Activated T-cell treated with anti-CD3 and anti-CD28 coated beads, Interleukin-2, amount 50 U/mL, for 72 hours (primary cell): ENCODE data around the gene KLF1. TPM values are rescaled to one million over a fixed set of nuclear protein-coding genes. Genes with fewer than 3 reads are reported as not detected.

Experiments
- ATAC-seq, 2 donors: fragments of 150-1000 bp; cut with Tn5 transposase; replicated peaks in 1 of 2; 2 replicates each; pipeline ENCODE4 v1.10.0; 2021; ENCODE audit warnings: moderate library complexity in 2 of 2, mild to moderate bottlenecking in 1 of 2
- DNase-seq, 2 donors: peaks; one replicate each; pipeline ENCODE4 v3.0.0; 2021 to 2022; ENCODE audit warnings: mixed read lengths in 1 of 2
- H3K27ac Mint-ChIP-seq: one replicate; pipeline ENCODE4 v1.8.0; 2022; ENCODE audit warnings: mild to moderate bottlenecking, moderate library complexity, mixed read lengths
- H3K27me3 Mint-ChIP-seq: one replicate; pipeline ENCODE4 v1.8.0; 2022; ENCODE audit warnings: low read depth, mixed read lengths
- H3K36me3 Mint-ChIP-seq, 2 donors: one replicate each; pipeline ENCODE4 v1.8.0; 2022; ENCODE audit warnings: mixed read lengths in 2 of 2, mild to moderate bottlenecking in 1 of 2; ENCODE audit not compliant: insufficient read depth in 2 of 2
- H3K4me1 Mint-ChIP-seq: one replicate; pipeline ENCODE4 v1.8.0; 2022; ENCODE audit warnings: low read depth, mixed read lengths
- H3K4me3 Mint-ChIP-seq, 2 donors: one replicate each; pipeline ENCODE4 v1.8.0; 2022; ENCODE audit warnings: mild to moderate bottlenecking in 2 of 2, mixed read lengths in 2 of 2, moderate library complexity in 2 of 2
- H3K9me3 Mint-ChIP-seq, 2 donors: one replicate each; pipeline ENCODE4 v1.8.0; 2022; ENCODE audit warnings: mixed read lengths in 2 of 2
- total RNA-seq, 2 donors: library from RNA; stranded (reverse); gene quantifications; one replicate each; pipeline ENCODE4 v1.2.3, GENCODE V29; 2022

KLF1 gene
- total RNA-seq, 2 donors from 2014 or later: 0.19 to 0.58 TPM

- no peak for DNase-seq
- no peak for ATAC-seq
- Mint-ChIP-seq H3K27me3 (no peaks in the 10 kb centered on the region), H3K27ac (no peak overlapping the region), H3K9me3 (peaks cover 0 to 2% of the 10 kb centered on the region in 2 donors), H3K4me1 (peaks cover 7% of the 10 kb centered on the region), H3K36me3 (peaks cover 6% of the 10 kb centered on the region in 2 donors), H3K4me3 (no peak overlapping the region)
Observed at GRCh38 chr19:12871681-12872080, 15.3 kb downstream of the KLF1 start.

- no peak for ATAC-seq
- no peak overlapping the region for H3K27ac Mint-ChIP-seq
- peaks cover 0 to 2% of the 10 kb centered on the region in 2 donors for H3K9me3 Mint-ChIP-seq
- no peaks in the 10 kb centered on the region for H3K27me3 Mint-ChIP-seq
- DNase-seq: peak in 1 of 2 donors; percentile 21
- peaks cover 10% of the 10 kb centered on the region for H3K4me1 Mint-ChIP-seq
- H3K4me3 Mint-ChIP-seq: peak overlapping the region in 1 of 2 donors; percentile 82
- peaks cover 2 to 4% of the 10 kb centered on the region in 2 donors for H3K36me3 Mint-ChIP-seq
Observed at GRCh38 chr19:12868540-12869112, 18.4 kb downstream of the KLF1 start.

GRCh38 chr19:12867120-12868099 is 19.6 kb downstream of the KLF1 start:
- H3K36me3 Mint-ChIP-seq: no peaks in the 10 kb centered on the region
- peak; percentile 84 to 88 for ATAC-seq
- peaks cover 0 to 2% of the 10 kb centered on the region in 2 donors for H3K9me3 Mint-ChIP-seq
- peak overlapping the region; percentile 74 to 82 for H3K4me3 Mint-ChIP-seq
- peaks cover 10% of the 10 kb centered on the region for H3K4me1 Mint-ChIP-seq
- peak; percentile 76 to 80 for DNase-seq
- H3K27ac Mint-ChIP-seq: no peak overlapping the region
- no peaks in the 10 kb centered on the region for H3K27me3 Mint-ChIP-seq

- Mint-ChIP-seq H3K36me3 (no peaks in the 10 kb centered on the region), H3K4me1 (peaks cover 10% of the 10 kb centered on the region), H3K9me3 (no peaks in the 10 kb centered on the region), H3K27me3 (no peaks in the 10 kb centered on the region), H3K27ac (no peak overlapping the region), H3K4me3 (peak overlapping the region; percentile 74 to 82)
- ATAC-seq (no peak), DNase-seq (no peak)
Observed at GRCh38 chr19:12866416-12867119, 20.4 kb downstream of the KLF1 start.

DNA sequence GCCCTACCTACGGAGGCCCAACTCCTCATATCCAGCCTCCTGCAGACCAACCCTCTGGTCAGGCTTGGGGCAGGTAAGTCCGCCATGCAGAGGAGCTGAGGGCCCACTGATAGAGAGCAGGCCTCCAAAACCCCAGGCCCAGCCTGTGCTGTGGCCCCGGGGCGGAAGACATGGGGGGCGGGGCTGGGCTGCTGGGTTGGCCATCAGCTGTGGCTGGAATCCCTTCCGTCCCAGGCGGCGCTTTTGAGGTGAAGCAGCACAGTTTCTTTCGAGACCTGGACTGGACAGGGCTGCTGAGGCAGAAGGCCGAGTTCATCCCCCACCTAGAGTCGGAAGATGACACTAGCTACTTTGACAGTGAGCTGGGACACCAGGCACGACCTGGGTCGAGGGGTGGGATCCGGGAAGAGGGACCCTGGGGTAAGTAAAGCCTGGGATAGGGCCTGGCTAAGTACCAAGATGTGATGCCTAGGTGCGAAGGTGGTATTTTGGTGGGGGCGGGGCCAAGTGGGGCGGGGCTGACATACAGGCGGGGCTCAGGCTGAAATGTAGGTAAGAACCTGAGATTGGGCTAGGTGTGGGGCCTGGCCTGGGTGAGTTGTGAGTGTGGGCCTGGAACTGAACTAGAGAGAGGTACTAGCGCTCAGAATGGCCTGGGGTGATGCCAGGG is 21.1 kb downstream of the KLF1 start:
- peaks cover 10% of the 10 kb centered on the region for H3K4me1 Mint-ChIP-seq
- H3K36me3 Mint-ChIP-seq: no peaks in the 10 kb centered on the region
- peak overlapping the region in 1 of 2 donors; percentile 69 for H3K4me3 Mint-ChIP-seq

GRCh38 chr19:12864721-12865715 is 22.0 kb downstream of the KLF1 start:
- no peak overlapping the region for H3K27ac Mint-ChIP-seq
- DNase-seq: no peak
- no peaks in the 10 kb centered on the region for H3K36me3 Mint-ChIP-seq
- H3K27me3 Mint-ChIP-seq: no peaks in the 10 kb centered on the region
- no peak overlapping the region for H3K4me3 Mint-ChIP-seq
- H3K9me3 Mint-ChIP-seq: no peaks in the 10 kb centered on the region
- peaks cover 10% of the 10 kb centered on the region for H3K4me1 Mint-ChIP-seq
- ATAC-seq: no peak

More for the DNA sequence above, 21.1 kb downstream of the KLF1 start:
- DNase-seq: no peak
- Mint-ChIP-seq H3K27me3 (no peaks in the 10 kb centered on the region), H3K9me3 (no peaks in the 10 kb centered on the region), H3K27ac (no peak overlapping the region)
- ATAC-seq: no peak

DNA sequence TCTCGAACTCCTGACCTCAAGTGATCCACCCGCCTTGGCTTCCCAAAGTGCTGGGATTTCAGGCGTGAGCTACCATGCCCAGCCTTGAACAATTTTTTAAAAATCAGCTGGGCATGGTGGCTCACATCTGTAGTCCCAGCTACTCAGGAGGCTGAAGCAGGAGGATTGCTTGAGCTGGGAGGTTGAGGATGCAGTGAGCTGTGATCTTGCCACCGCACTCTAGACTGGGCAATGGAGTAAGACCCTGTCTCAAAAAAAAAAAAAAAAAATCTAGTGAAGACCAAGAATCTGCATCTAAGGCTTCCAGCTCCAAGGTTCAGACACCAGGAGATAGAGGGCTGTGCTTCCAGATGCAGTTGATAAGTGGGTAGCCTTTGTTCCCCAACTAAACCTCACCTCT is 22.9 kb downstream of the KLF1 start:
- H3K4me3 Mint-ChIP-seq: no peak overlapping the region

GRCh38 chr19:12859546-12859945 is 27.5 kb downstream of the KLF1 start:
- Mint-ChIP-seq H3K27ac (no peak overlapping the region), H3K27me3 (no peaks in the 10 kb centered on the region), H3K9me3 (no peaks in the 10 kb centered on the region), H3K36me3 (no peaks in the 10 kb centered on the region), H3K4me1 (no peaks in the 10 kb centered on the region), H3K4me3 (no peak overlapping the region)
- DNase-seq (no peak), ATAC-seq (no peak)

More for the DNA sequence above, 22.9 kb downstream of the KLF1 start:
- no peaks in the 10 kb centered on the region for H3K36me3 Mint-ChIP-seq
- H3K27me3 Mint-ChIP-seq: no peaks in the 10 kb centered on the region
- peaks cover 10% of the 10 kb centered on the region for H3K4me1 Mint-ChIP-seq
- H3K9me3 Mint-ChIP-seq: no peaks in the 10 kb centered on the region
- DNase-seq (no peak), ATAC-seq (no peak)
- H3K27ac Mint-ChIP-seq: no peak overlapping the region

DNA sequence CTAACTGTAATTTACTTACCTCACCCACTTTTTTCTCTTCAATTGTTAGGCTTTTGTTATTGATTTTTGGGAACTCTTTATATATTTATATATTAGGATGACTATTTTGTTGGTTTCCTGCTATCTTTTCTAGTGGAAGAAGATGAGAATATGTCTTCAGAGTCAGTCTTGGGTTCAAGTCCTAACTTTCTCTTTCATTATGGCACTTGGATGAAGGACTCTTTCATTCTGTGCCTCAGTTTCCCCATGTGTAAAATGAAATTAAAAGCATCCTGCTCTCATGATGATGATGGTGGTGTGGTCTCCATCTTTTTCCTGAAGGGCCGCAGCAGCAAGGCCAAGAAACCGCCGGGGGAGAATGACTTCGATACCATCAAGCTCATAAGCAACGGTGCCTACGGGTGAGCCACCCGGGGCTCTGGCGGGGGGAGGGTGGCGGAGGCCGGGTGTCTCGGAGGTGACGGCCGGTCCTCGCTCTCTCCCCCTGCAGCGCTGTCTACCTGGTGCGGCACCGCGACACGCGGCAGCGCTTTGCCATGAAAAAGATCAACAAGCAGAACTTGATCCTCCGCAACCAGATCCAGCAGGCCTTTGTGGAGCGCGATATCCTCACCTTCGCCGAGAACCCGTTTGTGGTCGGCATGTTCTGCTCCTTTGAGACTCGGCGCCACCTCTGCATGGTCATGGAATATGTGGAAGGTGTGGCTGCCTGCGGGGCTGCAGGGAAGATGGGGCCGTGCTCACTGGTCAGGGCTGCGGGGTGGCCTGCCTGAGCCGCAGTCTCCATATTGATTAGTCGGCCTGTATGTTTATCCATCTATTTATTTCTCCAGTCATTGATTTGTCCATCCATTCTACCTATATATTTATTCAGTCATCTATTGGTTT is 28.7 kb downstream of the KLF1 start:
- Mint-ChIP-seq H3K4me1 (no peaks in the 10 kb centered on the region), H3K4me3 (no peak overlapping the region), H3K27me3 (no peaks in the 10 kb centered on the region), H3K36me3 (no peaks in the 10 kb centered on the region), H3K9me3 (no peaks in the 10 kb centered on the region), H3K27ac (no peak overlapping the region)
- DNase-seq (no peak), ATAC-seq (no peak)

DNA sequence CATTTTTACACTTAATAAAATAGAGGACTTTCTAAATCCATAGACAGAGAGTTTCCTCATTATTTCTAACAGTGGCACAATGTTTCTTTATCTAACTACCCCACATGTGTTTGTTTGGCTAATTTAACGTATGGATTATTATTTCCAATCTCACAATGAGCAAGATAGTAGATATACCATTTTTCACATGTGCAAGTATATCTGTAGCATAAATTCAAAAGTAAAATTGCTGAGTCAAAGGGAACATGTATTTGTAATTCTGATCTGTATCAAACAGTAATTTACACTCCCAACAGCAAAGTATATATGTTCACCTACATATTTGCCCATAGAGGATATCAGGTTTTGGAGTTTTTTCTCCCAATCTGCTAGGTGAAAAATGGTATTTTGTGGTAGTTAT is 30.3 kb downstream of the KLF1 start:
- no peak overlapping the region for H3K27ac Mint-ChIP-seq
- H3K9me3 Mint-ChIP-seq: no peaks in the 10 kb centered on the region
- H3K27me3 Mint-ChIP-seq: no peaks in the 10 kb centered on the region
- DNase-seq (no peak), ATAC-seq (no peak)
- no peaks in the 10 kb centered on the region for H3K4me1 Mint-ChIP-seq
- H3K36me3 Mint-ChIP-seq: no peaks in the 10 kb centered on the region
- no peak overlapping the region for H3K4me3 Mint-ChIP-seq
